Fibroblast of the aortic adventitia (primary cell): Measurements from ENCODE around the gene RIMS4. TPM values are rescaled to one million over a fixed set of nuclear protein-coding genes. Genes with fewer than 3 reads are reported as not detected.

Experiments
- DNase-seq: peaks from one replicate; pipeline ENCODE4 v3.0.0-alpha.2; 2010; ENCODE audit warnings: low read depth
- H3K4me3 ChIP-seq: 2 replicates; pipeline ENCODE4 v1.5.1; 2011; ENCODE audit warnings: low read depth, mild to moderate bottlenecking, control low read depth, low read length, moderate library complexity
- total RNA-seq: library from RNA; depleted of rRNA; stranded (reverse); fragments of >200 nt; gene quantifications from 2 replicates; pipeline ENCODE4 v1.2.3, GENCODE V29; 2012; ENCODE audit warnings: low replicate concordance
- TF ChIP-seq, protein P1 (sequence below): IDR thresholded peaks from 2 replicates; pipeline ENCODE4 v1.5.1; 2011; ENCODE audit warnings: mild to moderate bottlenecking, low read length, control low read depth, inconsistent platforms; ENCODE audit not compliant: insufficient read depth

RIMS4 gene
- total RNA-seq, 1 donor = 0.27 TPM

DNA sequence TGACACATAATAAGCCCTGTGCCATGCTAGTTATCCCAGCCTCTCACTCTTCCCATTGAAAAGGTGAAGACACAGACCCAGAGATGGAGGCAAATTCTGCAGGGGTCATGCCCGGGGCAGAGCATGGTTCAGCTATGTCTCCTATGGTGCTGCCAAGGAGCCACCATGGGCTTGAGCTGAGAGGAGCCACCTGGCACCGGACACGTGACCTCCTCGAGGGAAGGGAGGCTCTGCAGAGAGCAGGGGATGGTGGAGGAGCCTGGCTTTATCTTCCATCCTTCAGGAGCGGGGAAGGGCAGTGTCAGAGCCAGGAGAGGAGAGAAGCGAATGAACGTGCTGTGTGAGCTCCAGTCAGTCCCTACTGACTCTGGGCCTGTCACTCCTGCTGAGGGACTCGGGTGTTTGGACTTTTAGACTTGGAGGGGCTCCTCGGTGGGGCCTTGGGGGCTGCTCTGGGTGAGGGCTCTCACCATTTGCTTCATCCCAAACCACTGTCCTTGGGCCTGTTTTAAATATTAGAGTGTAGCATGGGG is 106.3 kb downstream of the RIMS4 start:
- no peak for DNase-seq
- TF ChIP-seq, protein P1, sequence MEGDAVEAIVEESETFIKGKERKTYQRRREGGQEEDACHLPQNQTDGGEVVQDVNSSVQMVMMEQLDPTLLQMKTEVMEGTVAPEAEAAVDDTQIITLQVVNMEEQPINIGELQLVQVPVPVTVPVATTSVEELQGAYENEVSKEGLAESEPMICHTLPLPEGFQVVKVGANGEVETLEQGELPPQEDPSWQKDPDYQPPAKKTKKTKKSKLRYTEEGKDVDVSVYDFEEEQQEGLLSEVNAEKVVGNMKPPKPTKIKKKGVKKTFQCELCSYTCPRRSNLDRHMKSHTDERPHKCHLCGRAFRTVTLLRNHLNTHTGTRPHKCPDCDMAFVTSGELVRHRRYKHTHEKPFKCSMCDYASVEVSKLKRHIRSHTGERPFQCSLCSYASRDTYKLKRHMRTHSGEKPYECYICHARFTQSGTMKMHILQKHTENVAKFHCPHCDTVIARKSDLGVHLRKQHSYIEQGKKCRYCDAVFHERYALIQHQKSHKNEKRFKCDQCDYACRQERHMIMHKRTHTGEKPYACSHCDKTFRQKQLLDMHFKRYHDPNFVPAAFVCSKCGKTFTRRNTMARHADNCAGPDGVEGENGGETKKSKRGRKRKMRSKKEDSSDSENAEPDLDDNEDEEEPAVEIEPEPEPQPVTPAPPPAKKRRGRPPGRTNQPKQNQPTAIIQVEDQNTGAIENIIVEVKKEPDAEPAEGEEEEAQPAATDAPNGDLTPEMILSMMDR = no peak
- no peak overlapping the region for H3K4me3 ChIP-seq

DNA sequence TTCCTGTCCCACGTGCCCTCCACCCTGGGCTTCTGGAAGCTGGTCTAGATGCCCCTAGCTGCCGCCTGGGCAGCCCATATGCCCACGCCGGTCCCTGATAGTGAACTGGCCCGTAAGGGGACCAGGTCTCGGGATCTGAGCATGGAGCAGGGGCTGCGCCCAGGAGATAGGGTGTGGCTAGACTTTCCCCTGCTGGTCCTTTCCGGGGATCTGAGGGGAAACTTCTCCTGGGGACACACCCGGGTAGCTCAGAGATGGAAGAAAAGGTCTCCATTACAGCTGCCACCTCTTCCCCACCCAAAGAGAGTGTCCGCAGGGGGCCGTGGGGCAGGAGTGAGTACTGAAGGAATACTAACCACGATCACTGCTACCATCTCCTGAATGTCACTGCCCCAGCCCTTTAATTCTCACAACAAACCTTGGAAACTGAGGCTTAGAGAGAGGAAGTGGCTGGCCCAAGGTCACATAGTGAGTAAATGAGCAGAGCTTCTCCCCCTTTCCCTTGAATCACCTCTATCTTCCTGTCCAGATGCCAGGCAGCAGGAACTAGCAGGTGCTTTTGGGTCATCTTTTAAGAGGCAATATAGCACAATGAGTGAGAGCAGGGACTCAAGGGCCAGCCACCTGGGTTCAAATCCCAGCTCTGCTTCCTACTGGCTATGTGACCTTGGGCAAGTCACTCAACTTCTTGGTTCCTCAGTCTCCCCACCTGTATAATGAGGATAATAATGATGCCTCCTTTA is 107.0 kb downstream of the RIMS4 start:
- DNase-seq = peak; percentile 44
- TF ChIP-seq, protein P1 = no peak
- no peak overlapping the region for H3K4me3 ChIP-seq

DNA sequence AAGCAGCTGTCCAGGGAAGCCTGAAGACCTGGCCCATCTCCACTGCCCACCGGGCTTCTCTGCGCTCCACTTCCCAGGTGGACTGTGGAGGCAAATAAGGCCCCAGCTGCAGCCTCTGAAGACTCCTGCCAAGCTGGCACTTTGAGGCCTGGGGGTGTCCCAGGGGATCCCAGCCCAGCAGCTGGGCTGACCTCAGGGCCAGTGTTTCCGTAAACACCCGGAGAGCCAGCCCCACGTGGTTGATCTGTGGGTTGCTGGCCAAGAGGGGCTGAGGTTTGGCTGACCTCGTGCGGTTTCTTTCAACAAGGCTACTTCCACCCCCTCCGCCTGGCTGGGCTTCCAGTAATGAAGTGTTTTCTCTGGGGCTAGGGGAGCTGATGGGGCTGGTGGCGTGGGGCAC is 107.6 kb downstream of the RIMS4 start:
- DNase-seq = peak; percentile 98
- TF ChIP-seq, protein P1 = no peak
- H3K4me3 ChIP-seq = no peak overlapping the region

DNA sequence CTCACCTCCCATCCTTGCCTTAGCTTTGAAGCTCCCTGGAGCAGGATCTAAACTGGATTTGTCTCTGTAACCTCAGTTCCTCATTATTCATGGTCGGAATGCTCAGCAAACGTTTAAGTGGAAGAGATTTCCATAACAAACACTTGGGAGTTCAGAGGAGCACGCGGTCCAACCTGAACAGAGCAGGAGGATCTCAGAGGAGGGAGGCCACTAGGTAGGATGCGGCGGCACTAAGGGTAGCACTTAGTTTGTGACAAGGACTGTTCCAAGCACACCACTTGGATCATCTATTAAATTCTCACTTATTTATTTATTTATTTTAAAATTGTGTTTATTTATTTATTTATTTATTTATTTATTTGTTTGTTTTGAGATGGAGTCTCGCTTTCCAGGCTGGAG is 108.5 kb downstream of the RIMS4 start:
- no peak for DNase-seq
- H3K4me3 ChIP-seq = no peak overlapping the region
- TF ChIP-seq, protein P1 = no peak

Other genes with a start within 250 kb of the RIMS4 start
- 83.2 and 134 TPM in 2 replicates for gene PKIG, start 228.0 kb downstream of the RIMS4 start, total RNA-seq
- 4.6 and 11.8 TPM in 2 replicates for gene ADA, start 158.8 kb downstream of the RIMS4 start, total RNA-seq
- 67.9 and 266 TPM in 2 replicates for gene CCN5, start 95.2 kb downstream of the RIMS4 start, total RNA-seq
- gene KCNK15, start 64.7 kb downstream of the RIMS4 start, total RNA-seq = 4.2 and 8.5 TPM in 2 replicates
- 174 and 180 TPM in 2 replicates for gene YWHAB, start 75.2 kb upstream of the RIMS4 start, total RNA-seq
- 7.9 and 13.8 TPM in 2 replicates for gene PABPC1L, start 99.5 kb upstream of the RIMS4 start, total RNA-seq
- 7.0 and 29.3 TPM in 2 replicates for gene TOMM34, start 149.9 kb upstream of the RIMS4 start, total RNA-seq
- gene STK4, start 156.0 kb upstream of the RIMS4 start, total RNA-seq = 20.8 and 41.6 TPM in 2 replicates